GM23248 (cell line): ENCODE results near the gene CAPN9. TPM values are rescaled to one million over a fixed set of nuclear protein-coding genes. Genes with fewer than 3 reads are reported as not detected.

Experiments used
- DNase-seq: peaks from one replicate; pipeline ENCODE4 v3.0.0-alpha.2; 2015
- H2AFZ ChIP-seq: fragments of 200-600 bp; sonication (generic); 2 replicates; pipeline ENCODE4 v1.6.1; 2016; ENCODE audit warnings: antibody characterized with exemption
- H3F3A ChIP-seq: fragments of 200-600 bp; sonication (generic); 2 replicates; pipeline ENCODE4 v1.6.1; 2016; ENCODE audit warnings: mild to moderate bottlenecking, antibody characterized with exemption, mixed run types; ENCODE audit not compliant: insufficient read depth
- H3K27ac ChIP-seq: fragments of 200-600 bp; sonication (generic); 2 replicates; pipeline ENCODE4 v1.5.1; 2016; ENCODE audit warnings: mild to moderate bottlenecking
- H3K27me3 ChIP-seq: fragments of 200-600 bp; sonication (generic); replicated peaks from 2 replicates; pipeline ENCODE4 v1.6.1; 2016; ENCODE audit warnings: mild to moderate bottlenecking; ENCODE audit not compliant: insufficient read depth
- H3K36me3 ChIP-seq: fragments of 200-600 bp; sonication (generic); 2 replicates; pipeline ENCODE4 v1.6.1; 2016; ENCODE audit warnings: low read depth, mild to moderate bottlenecking
- H3K4me1 ChIP-seq: fragments of 200-600 bp; sonication (generic); 2 replicates; pipeline ENCODE4 v1.6.1; 2016; ENCODE audit warnings: mild to moderate bottlenecking; ENCODE audit not compliant: insufficient read depth
- H3K4me2 ChIP-seq: fragments of 200-600 bp; sonication (generic); one replicate; pipeline ENCODE4 v1.6.1; 2016; ENCODE audit warnings: mild to moderate bottlenecking; ENCODE audit not compliant: unreplicated experiment
- H3K4me3 ChIP-seq: fragments of 200-600 bp; sonication (generic); 2 replicates; pipeline ENCODE4 v1.5.1; 2016; ENCODE audit warnings: mild to moderate bottlenecking
- H3K79me2 ChIP-seq: fragments of 200-600 bp; sonication (generic); 2 replicates; pipeline ENCODE4 v1.6.1; 2016; ENCODE audit warnings: mild to moderate bottlenecking; ENCODE audit not compliant: insufficient read depth
- H3K9ac ChIP-seq: fragments of 200-600 bp; sonication (generic); 2 replicates; pipeline ENCODE4 v1.6.1; 2016; ENCODE audit warnings: mild to moderate bottlenecking
- H3K9me2 ChIP-seq: fragments of 200-600 bp; sonication (generic); 2 replicates; pipeline ENCODE4 v1.6.1; 2016; ENCODE audit warnings: mixed run types, mild to moderate bottlenecking, moderate library complexity; ENCODE audit not compliant: insufficient read depth
- H3K9me3 ChIP-seq: fragments of 200-600 bp; sonication (generic); one replicate; pipeline ENCODE4 v1.6.1; 2017; ENCODE audit warnings: low read depth
- H4K20me1 ChIP-seq: fragments of 200-600 bp; sonication (generic); 2 replicates; pipeline ENCODE4 v1.6.0; 2016; ENCODE audit not compliant: insufficient read depth
- EZH2 ChIP-seq: fragments of 200-600 bp; sonication (generic); IDR thresholded peaks from 2 replicates; pipeline ENCODE4 v1.6.1; 2018; ENCODE audit warnings: antibody characterized with exemption, mild to moderate bottlenecking; ENCODE audit not compliant: insufficient read depth, poor library complexity, severe bottlenecking
- EZH2phosphoT487 ChIP-seq: fragments of 200-600 bp; sonication (generic); IDR thresholded peaks from 2 replicates; pipeline ENCODE4 v1.6.1; 2018; ENCODE audit warnings: antibody characterized with exemption, moderate library complexity, mild to moderate bottlenecking, low read depth; ENCODE audit not compliant: insufficient read depth
- WGBS, 2 experiments: methylation state at CpG; one replicate each; pipeline ENCODE4 v1.1.6; 2015 to 2017; ENCODE audit warnings: low lambda C conversion rate in 2 of 2, low coverage in 1 of 2; ENCODE audit errors: missing lambda C conversion rate in 2 of 2; 5-methylcytosine and 5-hydroxymethylcytosine counted together
- in situ Hi-C: fragments of 300-500 bp; cut with MboI; formaldehyde crosslinking; loops from 2 replicates; pipeline ENCODE4 v1.15.0; 2020
- polyA plus RNA-seq: library from polyadenylated mRNA; unstranded; fragments of >200 nt; fragmentation: Nextera tagmentation; extraction: Ambion mirVana; gene quantifications from 2 replicates; pipeline ENCODE4 v1.2.1, GENCODE V29; 2016
- total RNA-seq: library from RNA; depleted of rRNA; stranded (reverse); fragments of >200 nt; shearing (Covaris generic); gene quantifications from 2 replicates; pipeline ENCODE4 v1.2.3, GENCODE V29; 2014

Gene CAPN9
- total and polyA plus RNA-seq, 2 experiments from 2014 or later = not detected

GRCh38 chr1:230834292-230834691, 87.1 kb downstream of the CAPN9 start:
- no peak for DNase-seq
- H3K9ac ChIP-seq = no peak overlapping the region
- no peak overlapping the region for H3K4me3 ChIP-seq
- no peaks in the 10 kb centered on the region for H3K79me2 ChIP-seq
- H3F3A ChIP-seq = no peaks in the 10 kb centered on the region; the same call in 1 of the 2 replicates
- 10 to 13% methylated on average over 3 of the region's 3 CpGs for WGBS, 2 experiments
- H3K4me1 ChIP-seq = peaks cover 13% of the 10 kb centered on the region
- no peaks in the 10 kb centered on the region for H4K20me1 ChIP-seq
- H3K4me2 ChIP-seq = no peak overlapping the region
- peaks cover 12% of the 10 kb centered on the region for H3K36me3 ChIP-seq
- no peaks in the 10 kb centered on the region for H3K9me2 ChIP-seq
- in situ Hi-C loops = no loop called here
- TF ChIP-seq EZH2phosphoT487 (no peak), EZH2 (no peak)
- H3K27me3 ChIP-seq = no peaks in the 10 kb centered on the region
- H2AFZ ChIP-seq = no peak overlapping the region
- no peak overlapping the region for H3K27ac ChIP-seq
- H3K9me3 ChIP-seq = no peaks in the 10 kb centered on the region

- Histone ChIP-seq H3K79me2 (peaks cover 17% of the 10 kb centered on the region), H4K20me1 (peaks cover 6% of the 10 kb centered on the region; the same call in 1 of the 2 replicates), H3K9ac (no peak overlapping the region), H3K27me3 (no peaks in the 10 kb centered on the region), H3K9me2 (no peaks in the 10 kb centered on the region), H2AFZ (no peak overlapping the region), H3K36me3 (peaks cover 15% of the 10 kb centered on the region), H3K4me3 (no peak overlapping the region), H3K4me2 (no peak overlapping the region), H3K9me3 (no peaks in the 10 kb centered on the region), H3K27ac (no peak overlapping the region), H3F3A (peaks cover 6% of the 10 kb centered on the region), H3K4me1 (peaks cover 13% of the 10 kb centered on the region)
- 97 to 99% methylated on average over 5 of the region's 5 CpGs for WGBS, 2 experiments
- DNase-seq = no peak
- in situ Hi-C loops = no loop called here
- TF ChIP-seq EZH2 (no peak), EZH2phosphoT487 (no peak)
These were observed 89.2 kb downstream of the CAPN9 start for GRCh38 chr1:230836347-230836746.

- H3K9me2 ChIP-seq = no peaks in the 10 kb centered on the region
- 79 to 88% methylated on average over 5 of the region's 5 CpGs for WGBS, 2 experiments
- H3K4me3 ChIP-seq = no peak overlapping the region
- H3K4me1 ChIP-seq = peaks cover 13% of the 10 kb centered on the region
- H3K4me2 ChIP-seq = no peak overlapping the region
- H3K27ac ChIP-seq = no peak overlapping the region
- H3K9ac ChIP-seq = no peak overlapping the region
- DNase-seq = no peak
- TF ChIP-seq EZH2 (no peak), EZH2phosphoT487 (no peak)
- in situ Hi-C loops = no loop called here
- H2AFZ ChIP-seq = no peak overlapping the region
- peaks cover 22% of the 10 kb centered on the region for H3K79me2 ChIP-seq
- H3F3A ChIP-seq = peaks cover 6% of the 10 kb centered on the region
- no peaks in the 10 kb centered on the region for H3K27me3 ChIP-seq
- H3K9me3 ChIP-seq = no peaks in the 10 kb centered on the region
- peaks cover 20% of the 10 kb centered on the region for H3K36me3 ChIP-seq
- peaks cover 6% of the 10 kb centered on the region; the same call in 1 of the 2 replicates for H4K20me1 ChIP-seq
These were observed 89.6 kb downstream of the CAPN9 start for GRCh38 chr1:230836793-230837192.

- in situ Hi-C loops = no loop called here
- no peak overlapping the region for H3K4me3 ChIP-seq
- no peaks in the 10 kb centered on the region for H3K4me1 ChIP-seq
- peaks cover 6% of the 10 kb centered on the region; the same call in 1 of the 2 replicates for H3F3A ChIP-seq
- no peak overlapping the region for H3K4me2 ChIP-seq
- H3K9me2 ChIP-seq = no peaks in the 10 kb centered on the region
- TF ChIP-seq EZH2 (no peak), EZH2phosphoT487 (no peak)
- peaks cover 6% of the 10 kb centered on the region; the same call in 1 of the 2 replicates for H4K20me1 ChIP-seq
- DNase-seq = no peak
- H3K27ac ChIP-seq = no peak overlapping the region
- no peak overlapping the region for H2AFZ ChIP-seq
- H3K9me3 ChIP-seq = no peaks in the 10 kb centered on the region
- peaks cover 28% of the 10 kb centered on the region for H3K36me3 ChIP-seq
- 56 to 62% methylated on average over 10 of the region's 10 CpGs for WGBS, 2 experiments
- no peaks in the 10 kb centered on the region for H3K27me3 ChIP-seq
- peaks cover 32% of the 10 kb centered on the region for H3K79me2 ChIP-seq
- no peak overlapping the region for H3K9ac ChIP-seq
These were observed 92.0 kb downstream of the CAPN9 start for GRCh38 chr1:230839173-230839572.
